HG03095 (cell line): ENCODE results near the gene GALNT9.
"Not testable (repeated sequence)": the region's sequence is repeated elsewhere in the genome, so short reads cannot be mapped to it uniquely, and the experiment has no call there.

Experiments used
- ATAC-seq: cut with Tn5 transposase; IDR thresholded peaks from one replicate; pipeline ENCODE4 v1.9.1; 2021; ENCODE audit warnings: moderate library complexity; ENCODE audit not compliant: unreplicated experiment

GALNT9 gene

DNA sequence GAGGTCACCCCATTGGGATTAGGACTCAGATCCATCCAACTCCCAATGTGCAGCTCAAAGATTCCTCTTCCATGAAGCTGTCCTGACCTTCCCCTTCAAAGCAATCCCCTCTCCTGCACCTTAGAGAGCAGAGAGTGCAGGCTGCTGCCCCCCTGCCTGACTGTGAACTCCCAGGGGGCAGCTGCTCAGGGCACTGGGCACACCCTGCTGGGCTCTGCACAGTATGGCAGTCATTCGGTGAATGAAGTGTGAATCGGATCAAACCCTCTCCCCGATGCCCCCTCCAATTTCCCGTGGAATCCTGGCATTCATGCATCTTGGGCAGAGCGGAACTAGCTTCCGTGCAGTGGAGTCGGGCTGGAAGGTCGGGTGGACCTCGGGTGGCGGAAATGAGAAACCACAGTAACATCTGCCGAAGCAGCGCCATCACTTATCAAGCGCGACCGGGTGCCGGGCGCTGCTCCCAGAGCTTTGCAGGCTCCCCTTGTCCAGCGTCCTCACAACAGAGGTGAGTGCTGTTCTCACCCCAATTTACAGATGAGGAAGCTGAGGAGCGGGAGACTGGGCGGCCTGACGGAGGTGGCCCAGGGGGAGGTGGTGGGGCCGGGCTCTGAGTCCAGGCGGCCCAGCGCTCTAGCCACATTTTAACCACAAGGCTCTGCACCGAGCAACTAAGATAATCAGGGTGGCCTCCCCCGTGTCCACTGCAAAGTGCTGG is 14.7 kb downstream of the GALNT9 start:
- ATAC-seq, result no peak

- no peak for ATAC-seq
Measured at GRCh38 chr12:132314035-132314434, 15.4 kb downstream of the GALNT9 start.

GRCh38 chr12:132313182-132313581 is 16.2 kb downstream of the GALNT9 start:
- ATAC-seq, result no peak

GRCh38 chr12:132312516-132312915 is 16.9 kb downstream of the GALNT9 start:
- no peak for ATAC-seq

DNA sequence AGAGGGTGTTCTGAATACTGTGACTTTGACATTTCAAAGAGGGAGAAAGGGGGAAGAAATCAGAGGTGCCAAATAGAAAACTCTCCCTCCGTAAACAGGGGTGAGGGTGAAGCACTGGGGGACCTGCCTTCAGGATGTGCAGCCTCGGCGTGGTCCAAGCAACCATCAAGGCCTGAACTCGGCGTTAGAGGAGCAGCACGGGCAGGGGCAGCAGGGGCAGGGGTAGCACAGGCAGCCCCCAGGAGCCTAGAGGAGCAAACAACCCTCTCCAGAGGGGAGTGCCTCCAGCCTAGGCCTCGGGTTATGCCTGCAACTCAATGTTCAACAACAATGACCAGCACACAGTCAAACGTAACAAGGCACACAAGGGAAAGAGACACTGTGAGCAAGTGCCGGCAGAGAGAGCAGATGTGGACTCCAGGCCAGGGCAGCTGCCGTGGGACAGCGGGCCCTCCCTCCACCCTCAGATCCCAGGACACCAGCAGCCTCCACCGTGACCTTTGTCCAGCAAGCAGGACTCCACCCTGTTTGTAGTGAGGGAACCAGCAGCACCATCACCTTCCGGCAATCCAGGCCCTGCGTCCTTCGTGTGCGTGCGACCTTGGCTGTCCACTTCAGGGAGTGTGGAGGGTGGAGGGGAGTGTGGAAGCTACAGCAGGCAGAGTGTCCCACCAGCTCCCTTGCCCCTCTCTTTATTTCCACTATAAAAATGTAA is 18.0 kb downstream of the GALNT9 start:
- no peak for ATAC-seq

DNA sequence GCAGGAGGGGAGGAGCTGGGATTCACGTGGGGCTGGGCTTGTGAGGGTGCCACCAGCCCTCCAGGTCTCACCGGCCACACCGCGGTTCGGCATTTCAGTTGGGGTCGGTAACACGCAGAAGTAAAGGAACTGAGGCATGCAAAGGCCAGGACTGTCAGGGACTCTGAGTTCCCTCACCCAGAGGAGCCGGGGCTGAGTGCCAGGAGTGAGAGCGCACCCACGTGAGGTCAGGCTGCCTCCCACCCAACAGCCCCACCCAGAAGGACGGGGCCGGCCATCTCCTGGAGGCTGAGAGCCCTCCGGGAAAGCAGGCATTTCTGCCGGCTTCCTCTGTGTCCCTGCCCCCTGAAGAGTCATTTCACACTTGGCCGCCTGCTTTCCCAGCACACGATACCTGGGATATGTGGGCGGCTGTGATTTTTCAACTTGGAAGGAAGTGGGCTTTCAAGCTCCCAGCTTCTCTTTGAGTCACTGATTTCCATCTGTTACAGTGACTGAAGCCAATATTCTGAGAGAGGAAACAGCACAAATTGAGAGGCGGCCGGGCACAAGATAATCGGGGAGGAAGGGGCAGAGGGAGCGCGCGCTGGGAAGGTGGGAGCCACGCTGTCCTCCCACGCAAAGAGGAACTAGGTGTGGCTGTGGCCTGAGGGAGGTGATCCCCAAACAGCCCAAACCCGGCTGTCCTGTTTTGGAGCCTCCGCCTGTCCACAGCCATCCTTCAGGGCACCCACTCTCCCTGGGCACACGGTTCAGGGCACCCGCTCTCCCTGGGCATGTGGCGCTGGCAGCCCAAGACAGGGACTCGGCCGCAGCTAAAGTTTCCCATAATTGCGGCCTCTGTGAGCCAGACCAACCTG is 19.0 kb downstream of the GALNT9 start:
- ATAC-seq, result no peak

DNA sequence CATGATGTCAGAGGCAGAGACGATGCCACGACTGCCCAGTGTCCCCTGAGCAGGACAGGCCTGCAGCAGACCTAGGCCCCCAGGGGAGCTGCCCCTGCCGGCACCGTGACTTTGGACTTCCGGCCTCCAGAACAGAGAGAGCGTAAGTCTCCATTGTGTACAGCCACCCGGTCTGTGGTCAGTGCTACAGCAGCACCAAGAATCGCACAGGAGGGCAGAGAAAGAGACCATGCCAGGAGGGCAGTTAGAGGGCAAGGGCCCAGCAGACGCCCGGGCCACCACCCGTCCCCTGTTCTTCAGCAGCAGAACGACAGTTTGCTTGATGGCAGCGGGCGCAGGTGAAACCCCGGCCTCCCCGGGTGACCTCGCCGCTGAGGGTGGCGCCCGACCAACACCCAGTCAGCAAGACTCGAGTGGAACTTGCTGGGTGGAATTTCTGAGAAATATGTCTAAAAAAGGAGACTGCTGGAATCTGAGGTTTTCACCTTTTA is 19.7 kb downstream of the GALNT9 start:
- ATAC-seq, result no peak

- no peak for ATAC-seq
Measured at GRCh38 chr12:132308853-132309595, 20.4 kb downstream of the GALNT9 start.

DNA sequence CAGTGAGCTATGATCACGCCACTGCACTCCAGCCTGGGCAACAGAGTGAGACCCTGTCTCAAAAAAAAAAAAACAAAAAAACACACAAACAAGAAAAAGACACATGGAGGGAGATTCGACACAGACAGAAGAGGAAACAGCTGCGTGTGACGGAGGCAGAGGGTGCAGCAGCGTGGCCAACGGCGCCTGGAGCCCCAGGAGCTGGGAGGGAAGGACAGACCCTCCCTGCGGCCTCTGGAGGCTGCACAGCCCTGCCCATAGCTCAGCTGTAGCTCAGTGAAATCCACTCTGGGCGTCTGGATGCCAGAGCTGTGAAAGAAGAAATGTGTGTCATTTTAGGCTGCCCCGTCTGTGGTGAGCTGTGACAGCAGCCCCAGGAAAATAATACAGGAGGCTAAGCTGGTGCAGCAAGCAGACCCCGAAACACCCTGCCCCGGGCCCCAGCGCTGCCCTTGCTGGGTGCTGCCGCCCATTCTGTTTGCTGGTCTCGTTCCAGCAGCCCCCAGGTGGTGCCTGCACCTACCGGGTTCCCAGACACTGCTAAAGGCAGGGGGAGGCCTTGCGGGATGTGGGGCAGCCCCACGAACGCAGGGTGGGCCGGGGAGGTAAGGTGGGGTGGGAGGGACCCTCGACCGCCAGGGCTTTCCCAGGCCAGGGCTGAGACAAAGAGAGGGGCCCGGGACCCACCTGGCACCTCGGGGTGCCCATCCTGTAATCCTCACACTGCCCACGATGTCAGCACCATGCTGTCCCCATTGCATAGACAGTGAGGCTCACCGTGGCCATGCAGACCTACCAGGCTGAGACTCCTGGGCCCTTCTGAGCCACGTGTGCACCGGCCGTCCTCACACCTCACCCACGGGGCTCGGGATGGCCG is 21.2 kb downstream of the GALNT9 start:
- no peak for ATAC-seq

DNA sequence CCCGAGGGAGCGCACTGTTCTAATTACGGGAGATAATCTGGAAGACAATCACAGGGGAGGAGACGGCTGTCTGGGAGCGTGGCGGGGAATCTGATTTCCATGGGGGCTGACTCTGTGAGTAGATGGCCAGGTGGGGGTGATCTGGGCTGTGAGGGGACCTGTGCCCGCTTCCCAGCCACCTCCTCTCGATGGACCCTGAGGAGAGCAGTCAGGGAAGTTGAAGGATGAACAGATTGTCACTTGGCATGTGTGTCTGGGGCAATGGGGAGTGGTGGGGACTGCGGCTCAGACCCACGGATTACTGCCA is 22.6 kb downstream of the GALNT9 start:
- ATAC-seq, result no peak

DNA sequence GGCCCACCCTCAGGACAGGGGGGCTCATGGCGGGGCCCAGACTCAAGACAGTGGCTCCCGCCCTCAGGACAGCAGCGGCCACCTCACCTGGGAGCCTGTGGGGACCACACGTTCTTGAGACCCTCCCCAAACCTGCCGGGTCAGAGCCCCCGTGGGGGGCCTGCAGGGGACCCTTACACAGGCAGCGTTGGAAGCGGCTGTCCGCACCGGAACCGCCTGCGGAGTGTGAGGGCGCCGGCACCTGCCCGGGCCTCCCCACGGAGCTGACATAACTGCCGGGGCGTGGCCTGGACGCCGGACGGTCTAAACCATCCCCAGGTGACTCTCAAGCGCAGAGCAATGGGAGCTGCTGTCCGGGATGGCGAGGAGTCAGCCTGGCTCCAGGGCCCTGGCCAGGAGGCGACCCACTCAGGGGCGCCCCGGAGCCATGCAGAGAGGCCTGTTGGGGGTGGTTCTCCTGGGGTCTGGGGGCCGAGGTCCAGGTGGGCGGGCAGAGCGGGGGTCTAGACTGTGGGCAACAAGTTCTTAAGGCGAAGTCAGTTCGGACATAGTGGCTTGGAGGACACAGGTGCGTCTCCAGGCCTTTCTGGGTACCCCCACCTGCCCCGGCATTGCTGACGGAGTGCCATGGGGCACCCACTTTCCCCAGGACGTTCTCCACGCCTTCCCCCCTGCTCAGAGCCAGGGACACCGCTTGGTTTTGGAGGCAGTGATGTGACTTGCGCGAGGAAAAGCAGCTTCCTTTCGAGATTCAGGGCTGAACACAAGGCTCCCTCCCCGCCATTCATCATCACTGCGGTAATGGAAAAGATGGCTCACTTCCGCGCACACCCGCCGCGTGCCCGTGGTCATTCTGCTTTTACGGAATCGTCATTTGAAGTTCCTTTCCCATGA is 23.2 kb downstream of the GALNT9 start:
- no peak for ATAC-seq

DNA sequence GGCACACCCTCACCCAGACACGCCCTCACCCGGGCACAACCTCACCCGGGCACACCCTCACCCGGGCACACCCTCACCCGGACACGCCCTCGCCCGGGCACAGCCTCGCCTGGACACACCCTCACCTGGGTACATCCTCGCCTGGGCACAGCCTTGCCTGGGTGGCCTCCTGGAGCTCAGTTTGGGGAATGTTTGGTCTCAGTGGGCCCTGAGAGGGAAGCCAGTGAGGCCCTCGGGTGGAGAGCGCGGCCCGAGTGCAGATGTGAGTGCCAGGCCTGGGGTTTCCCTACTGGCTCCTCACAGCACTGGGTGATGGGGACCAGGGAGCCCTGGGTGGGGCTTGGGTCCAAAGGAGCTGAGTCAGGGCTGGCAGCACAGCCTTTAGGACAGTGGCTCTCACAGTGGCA is 23.8 kb downstream of the GALNT9 start:
- no peak for ATAC-seq

- ATAC-seq, result not testable (repeated sequence)
Measured at GRCh38 chr12:132304866-132305265, 24.5 kb downstream of the GALNT9 start.

DNA sequence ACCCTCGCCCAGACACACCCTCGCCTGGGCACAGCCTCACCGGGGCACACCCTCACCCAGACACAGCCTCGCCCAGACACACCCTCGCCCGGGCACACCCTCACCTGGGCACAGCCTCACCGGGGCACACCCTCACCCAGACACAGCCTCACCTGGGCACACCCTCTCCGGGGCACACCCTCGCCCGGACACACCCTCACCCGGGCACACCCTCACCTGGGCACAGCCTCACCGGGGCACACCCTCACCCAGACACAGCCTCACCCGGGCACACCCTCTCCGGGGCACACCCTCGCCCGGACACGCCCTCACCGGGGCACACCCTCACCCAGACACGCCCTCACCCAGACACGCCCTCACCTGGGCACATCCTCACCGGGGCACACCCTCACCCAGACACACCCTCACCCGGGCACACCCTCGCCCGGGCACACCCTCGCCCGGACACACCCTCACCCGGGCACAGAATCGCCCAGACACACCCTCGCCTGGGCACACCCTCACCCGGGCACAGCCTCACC is 25.5 kb downstream of the GALNT9 start:
- ATAC-seq, result not testable (repeated sequence)

DNA sequence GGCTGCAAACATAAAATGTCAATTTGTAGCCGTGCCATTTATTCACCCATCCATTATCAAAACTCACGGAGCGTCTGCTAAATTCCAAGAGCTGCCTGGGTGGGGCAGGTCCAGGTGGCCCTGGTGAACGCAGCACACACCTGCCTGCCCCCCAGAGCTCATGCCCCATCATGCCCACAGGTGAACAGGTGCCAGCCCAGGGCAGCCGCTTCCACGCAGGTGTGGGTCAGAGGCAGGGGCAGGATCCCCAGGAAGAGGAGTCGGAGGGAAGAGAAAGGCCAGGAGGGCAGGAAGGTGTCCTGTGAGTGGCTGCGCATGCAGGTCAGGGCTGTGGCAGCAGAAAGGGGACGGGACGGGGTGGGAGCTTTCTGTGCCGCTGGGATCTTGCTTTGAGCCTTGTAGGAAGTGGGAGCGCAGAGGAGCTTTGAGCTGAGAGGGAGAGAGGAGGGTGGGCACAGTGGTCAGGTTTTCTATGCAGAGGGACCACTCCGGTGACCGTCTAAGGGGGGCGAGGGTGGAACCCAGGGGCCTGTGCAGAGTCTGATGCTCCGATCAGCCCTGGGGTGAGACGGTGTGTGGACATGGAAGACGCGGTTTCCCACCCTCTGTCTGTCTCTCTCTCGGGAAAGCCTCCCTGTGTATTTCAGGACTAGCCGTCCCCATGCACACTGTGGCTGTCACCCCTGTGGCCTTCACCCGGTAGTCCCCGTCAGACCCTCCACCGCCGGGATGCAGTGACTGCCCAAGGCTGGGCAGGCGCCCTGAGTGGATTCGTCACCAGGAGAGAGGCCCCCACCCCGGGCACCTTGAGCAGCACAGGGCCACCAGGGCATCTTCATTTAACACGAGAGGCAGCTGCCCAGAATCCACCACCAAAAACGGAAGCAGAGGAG is 26.7 kb downstream of the GALNT9 start:
- ATAC-seq, result no peak

- no peak for ATAC-seq
Measured at GRCh38 chr12:132300789-132301722, 28.3 kb downstream of the GALNT9 start.

DNA sequence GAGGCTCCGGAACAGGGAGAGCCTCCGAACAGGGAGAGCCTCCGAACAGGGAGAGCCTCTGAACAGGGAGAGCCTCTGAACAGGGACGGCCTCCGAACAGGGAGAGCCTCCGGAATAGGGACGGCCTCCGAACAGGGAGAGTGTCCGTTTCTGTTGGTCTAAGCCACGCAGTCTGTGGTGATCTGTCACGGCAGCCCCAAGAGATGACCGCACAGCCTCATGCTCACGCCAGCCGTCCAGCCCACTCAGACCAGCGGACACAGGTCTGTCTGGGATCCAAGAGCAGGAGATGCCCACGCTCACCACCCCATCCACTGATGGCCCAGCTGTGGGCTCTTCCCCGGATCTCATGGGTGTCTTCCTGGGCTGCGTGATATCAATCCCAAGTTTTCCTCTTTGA is 33.3 kb downstream of the GALNT9 start:
- ATAC-seq, result no peak
